DMS79 (cell line): ENCODE results near the gene GOLGA8H.
"Not testable (repeated sequence)": the region's sequence is repeated elsewhere in the genome, so short reads cannot be mapped to it uniquely, and the experiment has no call there.

Source experiments
- DNase-seq: peaks from one replicate; lab custom pipeline; 2025; lab: John Stamatoyannopoulos, UW

GOLGA8H gene, protein sequence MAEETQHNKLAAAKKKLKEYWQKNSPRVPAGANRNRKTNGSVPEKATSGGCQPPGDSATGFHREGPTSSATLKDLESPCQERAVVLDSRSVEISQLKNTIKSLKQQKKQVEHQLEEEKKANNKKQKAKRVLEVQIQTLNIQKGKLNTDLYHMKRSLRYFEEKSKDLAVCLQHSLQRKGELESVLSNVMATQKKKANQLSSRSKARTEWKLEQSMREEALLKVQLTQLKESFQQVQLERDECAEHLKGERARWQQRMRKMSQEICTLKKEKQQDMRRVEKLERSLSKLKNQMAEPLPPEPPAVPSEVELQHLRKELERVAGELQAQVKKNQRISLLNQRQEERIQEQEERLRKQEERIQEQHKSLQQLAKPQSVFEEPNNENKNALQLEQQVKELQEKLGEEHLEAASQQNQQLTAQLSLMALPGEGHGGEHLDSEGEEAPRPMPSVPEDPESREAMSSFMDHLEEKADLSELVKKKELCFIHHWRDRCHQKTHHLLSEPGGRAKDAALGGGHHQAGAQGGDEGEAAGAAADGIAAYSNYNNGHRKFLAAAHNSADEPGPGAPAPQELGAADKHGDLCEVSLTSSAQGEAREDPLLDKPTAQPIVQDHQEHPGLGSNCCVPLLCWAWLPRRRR

DNA sequence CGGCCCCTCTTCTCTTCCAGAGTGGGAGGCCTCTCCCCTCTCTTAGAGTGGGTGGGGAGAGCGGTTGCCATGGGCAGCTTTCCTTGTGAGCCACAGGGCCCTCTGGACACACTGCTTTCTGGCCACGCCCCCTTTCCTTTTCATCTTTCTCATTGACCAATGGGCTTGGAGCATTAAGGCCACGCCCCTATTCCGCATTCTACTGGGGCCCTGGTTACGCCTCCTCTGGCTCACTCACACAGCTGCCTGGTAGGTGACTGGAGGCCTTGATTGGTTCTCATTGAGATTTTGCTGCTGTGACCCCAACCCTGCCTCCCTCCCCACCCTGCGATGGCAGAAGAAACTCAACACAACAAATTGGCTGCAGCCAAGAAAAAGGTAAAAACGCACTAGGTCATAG, at the start of gene GOLGA8H:
GOLGA8H (plus strand) TSS at position 233 of the 400 bp plus-strand sequence; CDS start at position 331, 98 bp downstream.
- not testable (repeated sequence) for DNase-seq

DNA sequence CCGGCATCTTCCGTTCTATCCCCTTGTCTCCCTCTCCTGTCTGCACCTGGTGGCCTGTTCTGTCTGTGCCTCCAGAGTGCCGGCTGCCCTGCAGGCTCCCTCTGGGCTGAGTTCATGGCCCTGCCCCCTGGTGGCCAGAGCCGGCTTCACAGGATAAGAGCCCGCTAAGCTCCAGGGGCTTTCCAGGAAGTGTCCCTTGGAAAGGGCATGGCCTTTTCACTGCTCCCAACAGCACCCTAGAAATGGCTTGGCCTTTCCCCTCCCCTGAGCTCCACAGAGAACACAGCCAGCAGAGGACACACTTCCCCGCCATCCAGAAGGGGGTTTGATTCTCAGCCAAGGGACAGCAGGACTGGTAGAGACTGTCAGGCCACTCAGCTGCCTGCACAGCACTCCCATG, 36.9 kb upstream of the GOLGA8H start:
- DNase-seq = not testable (repeated sequence)

DNA sequence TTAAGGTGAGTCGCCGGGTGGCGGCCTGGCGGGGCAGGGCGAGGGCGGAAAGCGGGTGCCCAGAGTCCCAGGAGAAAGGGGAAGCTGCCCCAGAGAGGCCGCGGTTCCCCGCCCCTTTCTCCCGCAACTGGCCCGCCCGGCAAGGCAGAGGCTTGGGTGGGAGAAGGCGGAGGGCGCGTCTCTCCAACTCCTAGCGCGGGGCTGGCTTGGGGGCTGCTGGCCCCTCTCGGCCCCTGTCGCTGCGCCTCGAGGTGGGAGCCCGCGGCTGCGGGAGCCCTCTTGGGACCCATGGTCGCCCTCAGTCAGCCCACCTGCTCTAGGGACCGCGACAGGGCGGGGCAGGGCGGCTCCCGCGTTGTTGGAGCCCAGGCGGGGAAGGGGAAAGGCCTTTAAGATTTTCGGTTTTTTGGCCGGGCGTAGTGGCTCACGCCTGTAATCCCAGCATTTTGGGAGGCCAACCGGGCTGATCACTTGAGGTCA, 30.8 kb upstream of the GOLGA8H start:
- not testable (repeated sequence) for DNase-seq

DNA sequence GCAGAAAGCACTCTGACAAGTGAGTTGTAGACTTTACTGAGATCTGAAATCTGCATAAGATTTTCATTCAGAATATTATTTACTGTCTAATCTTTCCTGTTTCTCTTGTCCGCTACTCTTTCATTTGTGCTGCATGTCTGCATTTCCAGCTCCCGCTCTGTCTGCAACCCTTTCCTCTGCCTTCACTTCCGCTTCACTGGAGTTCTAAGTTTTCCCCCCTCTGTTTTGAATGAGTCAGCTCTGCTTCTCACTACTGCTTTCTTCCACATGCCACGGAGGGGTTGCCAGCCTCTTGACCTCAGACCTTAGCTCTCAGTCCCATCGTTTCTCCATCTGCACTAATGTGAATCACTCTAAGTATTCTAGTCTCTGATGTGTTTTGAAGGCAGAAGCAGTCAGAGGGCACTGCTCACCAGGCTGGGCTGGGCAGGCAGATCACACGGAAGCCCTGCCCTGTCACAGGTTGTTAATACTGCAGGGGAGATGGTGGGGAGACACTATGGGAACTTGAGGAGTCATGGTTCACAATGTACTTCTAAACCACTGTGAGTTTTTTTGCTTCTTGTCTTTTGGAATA, 24.3 kb upstream of the GOLGA8H start:
- DNase-seq = not testable (repeated sequence)

DNA sequence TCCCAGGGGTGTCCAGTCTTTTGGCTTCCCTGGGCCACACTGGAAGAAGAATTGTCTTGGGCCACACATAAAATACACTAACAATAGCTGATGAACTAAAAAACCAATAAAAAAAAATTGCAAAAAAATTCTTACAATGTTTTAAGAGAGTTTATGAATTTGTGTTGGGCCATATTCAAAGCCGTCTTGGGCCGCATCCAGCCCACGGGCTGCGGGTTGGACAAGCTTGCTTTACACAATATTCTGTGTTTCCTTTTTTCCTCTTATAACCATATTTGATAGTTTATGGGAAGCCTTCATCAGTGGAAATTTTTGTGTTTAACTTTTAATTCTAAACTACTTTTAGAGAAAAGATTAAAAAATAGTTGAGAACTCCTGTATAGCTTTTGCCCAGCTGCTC, 23.1 kb upstream of the GOLGA8H start:
- DNase-seq = not testable (repeated sequence)

DNA sequence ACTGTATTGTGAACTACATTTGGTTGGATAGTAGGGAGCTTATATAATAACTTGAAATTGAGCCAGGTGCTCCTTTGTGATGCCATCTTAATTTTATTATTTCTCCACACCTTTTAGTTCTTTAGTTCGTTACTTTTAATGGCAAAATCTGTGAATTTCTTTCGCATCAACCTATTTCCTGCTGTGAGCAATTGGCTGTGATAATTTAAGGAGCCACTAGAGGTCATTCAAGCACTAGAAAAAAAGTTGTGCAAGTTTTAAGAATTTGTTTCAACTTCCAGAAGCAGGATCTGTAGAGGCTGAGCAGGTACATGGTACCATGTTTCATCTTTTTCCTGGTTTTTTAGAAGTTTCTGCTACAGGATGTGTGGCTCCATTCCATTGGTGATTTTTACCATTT, 4.9 kb upstream of the GOLGA8H start:
- DNase-seq = not testable (repeated sequence)

DNA sequence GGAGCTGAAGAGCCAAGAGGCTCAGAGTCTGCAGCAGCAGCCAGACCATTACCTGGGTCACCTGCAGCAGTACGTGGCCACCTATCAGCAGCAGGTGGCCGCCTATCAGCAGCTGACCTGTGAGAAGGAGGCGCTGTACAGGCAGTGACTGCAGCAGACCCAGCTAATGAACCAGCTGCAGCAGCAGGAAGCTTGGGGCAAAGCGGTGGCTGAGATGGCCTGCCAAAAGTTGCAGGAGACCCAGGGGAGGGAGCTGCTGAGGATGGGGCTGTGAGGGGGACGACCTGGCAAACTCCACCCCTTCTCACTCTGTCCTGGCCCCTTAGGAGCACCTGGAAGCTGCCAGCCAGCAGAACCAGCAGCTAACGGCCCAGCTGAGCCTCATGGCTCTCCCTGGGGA, 8.4 kb downstream of the GOLGA8H start:
- not testable (repeated sequence) for DNase-seq

DNA sequence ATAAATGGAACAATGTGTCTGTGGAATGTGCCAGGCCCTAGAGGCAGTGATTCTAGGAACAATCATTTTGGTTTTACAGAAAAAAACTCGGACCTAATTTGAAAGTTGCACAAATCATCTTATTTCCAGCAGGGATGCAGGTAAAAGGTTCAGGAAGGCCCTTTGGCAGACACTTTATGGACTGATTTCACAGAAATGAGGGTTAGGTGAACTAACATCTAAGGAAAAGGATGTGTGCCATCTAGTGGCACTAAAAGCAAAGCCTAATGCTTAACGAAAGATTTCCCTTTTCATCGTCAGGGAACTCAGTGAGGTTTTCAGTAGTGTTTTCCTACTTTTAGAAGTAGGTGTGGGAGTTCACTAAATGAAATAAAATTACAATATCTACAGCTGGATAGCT, 17.5 kb downstream of the GOLGA8H start:
- DNase-seq = not testable (repeated sequence)

DNA sequence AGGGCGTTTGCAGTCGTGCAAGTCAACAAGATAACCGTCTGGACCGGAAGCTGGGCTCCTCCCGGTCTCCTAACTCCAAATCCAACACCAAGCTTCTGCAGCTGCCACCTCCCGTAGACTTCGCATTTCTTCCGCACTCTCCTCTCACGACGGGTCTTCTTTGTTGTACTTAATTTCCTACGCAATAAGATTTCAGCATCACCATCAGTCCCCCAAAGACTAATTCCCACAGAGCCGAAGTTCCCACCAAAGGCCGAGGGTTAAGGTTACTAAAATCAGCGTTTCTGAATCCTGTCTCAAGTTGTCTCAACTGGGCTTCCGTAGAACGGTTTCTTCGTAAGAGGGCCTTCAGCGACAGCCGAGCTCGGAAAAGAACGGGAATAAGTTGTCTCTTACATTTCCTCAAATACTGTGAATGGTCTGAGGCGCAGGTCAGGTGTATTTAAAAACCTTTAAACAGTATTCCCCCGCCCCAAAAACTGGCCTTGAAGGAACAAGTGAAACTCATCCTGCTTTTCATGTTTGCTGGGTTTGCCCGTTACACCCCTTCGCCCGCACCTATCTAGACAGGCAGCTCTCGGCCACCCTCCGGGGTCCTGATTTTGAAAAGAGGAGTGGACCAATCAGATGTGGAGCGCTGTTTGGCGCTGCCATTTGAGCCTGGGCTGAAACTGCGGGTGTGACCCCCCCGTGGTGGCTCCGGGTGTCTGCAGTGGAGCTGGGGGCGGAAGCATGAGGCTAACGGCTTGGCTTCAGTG, 21.8 kb downstream of the GOLGA8H start, which contains the start of gene ARHGAP11B:
ARHGAP11B (plus strand) TSS at position 693 of the 758 bp plus-strand sequence.
- DNase-seq = not testable (repeated sequence)

DNA sequence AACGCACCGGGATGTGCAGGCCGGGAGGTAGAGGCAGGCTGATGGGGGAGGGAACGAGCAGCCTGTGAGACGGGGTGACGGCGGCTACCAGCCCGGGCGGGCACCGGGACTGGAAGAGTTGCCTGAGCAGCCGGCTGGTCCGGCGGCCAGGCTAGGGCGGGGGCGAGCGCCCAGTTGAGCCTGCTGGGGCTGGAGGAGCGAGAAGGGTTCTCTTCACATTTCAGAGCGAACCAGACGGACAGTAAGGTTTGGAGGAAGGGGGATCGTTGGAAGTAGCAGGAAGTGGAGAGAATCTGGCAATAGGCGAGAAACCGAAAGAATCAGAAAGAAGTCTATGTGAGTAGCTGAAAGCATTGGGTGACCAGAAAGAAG, 22.4 kb downstream of the GOLGA8H start:
- DNase-seq = not testable (repeated sequence)

DNA sequence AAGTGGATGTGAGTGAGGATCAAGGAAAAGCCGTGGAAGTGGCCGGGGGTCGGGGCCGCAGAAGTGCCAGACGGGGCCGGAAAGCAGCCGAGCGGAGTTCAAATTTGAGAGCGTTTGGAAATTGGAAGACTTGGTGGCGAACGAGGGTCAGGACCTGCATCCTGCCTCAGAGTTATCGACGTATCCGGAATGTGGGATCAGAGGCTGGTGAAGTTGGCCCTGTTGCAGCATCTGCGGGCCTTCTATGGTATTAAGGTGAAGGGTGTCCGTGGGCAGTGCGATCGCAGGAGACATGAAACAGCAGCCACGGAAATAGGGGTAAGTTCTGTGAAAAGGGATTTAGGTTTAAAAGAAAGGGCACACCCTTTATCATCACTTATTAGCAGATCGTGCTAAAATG, 22.8 kb downstream of the GOLGA8H start:
- DNase-seq = not testable (repeated sequence)

DNA sequence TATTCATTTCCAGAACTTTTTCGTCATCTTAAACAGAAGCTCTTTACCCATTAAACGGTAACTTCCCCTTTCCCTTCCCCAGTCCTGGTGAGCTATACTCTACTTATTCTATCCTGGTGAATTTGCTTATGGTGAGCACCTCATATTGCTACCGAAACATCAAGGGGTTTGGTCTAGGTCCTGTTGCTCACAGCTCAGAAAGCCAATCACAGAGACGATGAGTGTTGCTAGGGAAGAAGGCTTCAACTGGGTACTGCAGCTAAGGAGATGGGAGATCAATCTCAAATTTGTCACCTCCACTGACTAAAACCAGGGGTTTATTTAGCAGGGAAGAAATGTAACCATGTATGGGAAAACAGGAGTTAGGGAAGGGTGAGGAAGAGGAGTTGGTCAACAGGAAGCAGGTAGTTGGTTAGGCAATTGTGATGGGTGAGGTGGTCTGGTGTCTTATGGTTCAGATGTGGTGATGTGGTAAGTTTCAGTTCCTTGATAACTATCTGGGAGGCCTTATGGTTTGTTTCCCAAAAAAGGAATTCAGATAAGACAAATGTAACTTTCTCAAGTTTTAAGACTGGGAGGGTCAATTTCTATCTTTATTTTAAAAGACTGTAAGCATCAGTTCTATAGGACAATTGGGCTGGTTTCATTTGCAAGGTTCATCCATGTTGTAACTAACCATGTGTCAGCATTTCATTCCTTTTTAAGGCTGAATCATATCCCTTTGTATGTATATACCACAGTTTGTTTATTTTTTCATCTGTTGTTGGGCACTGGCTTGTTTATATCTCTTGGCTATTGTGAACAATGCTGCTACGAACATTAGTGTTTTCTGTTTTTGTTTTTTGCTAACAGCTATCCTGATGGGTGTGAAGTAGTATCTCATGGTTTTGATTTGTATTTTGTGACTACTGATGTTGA, 46.4 kb downstream of the GOLGA8H start:
- DNase-seq = no peak

DNA sequence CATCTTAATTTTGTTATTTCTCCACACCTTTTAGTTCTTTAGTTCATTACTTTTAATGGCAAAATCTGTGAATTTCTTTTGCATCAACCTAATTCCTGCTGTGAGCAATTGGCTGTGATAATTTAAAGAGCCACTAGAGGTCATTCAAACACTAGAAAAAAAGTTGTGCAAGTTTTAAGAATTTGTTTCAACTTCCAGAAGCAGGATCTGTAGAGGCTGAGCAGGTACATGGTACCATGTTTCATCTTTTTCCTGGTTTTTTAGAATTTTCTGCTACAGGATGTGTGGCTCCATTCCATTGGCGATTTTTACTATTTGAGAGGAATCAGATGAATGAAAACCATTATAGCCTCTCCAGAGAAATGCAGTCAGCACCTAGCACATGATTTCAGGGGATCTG, 57.3 kb downstream of the GOLGA8H start:
- DNase-seq = not testable (repeated sequence)
